PC-3 (cell line): ENCODE measurements around the gene C19orf25. TPM values are rescaled to one million over a fixed set of nuclear protein-coding genes. Genes with fewer than 3 reads are reported as not detected.

Experiments
- ATAC-seq: fragments of 200-7000 bp; cut with Tn5 transposase; 2 replicates; pipeline ENCODE4 v1.9.1; 2020; ENCODE audit warnings: mild to moderate bottlenecking, moderate library complexity
- BruUV-seq: library from RNA; stranded (reverse); fragments of 400-500 nt; replicated peaks from 2 replicates; lab custom pipeline; 2021; lab: Mats Ljungman, UMichigan
- CTCF ChIA-PET: fragments of 300-600 bp; sonication (Branson Sonifier 250); formaldehyde crosslinking; loops from one replicate; lab custom pipeline; 2022; ENCODE audit warnings: antibody characterized with exemption; lab: Charles Lee
- POLR2A ChIA-PET: fragments of 300-600 bp; sonication (Branson Sonifier 250); formaldehyde crosslinking; loops from one replicate; lab custom pipeline; 2022; ENCODE audit warnings: antibody characterized with exemption; ENCODE audit not compliant: unreplicated experiment; lab: Charles Lee
- DNase-seq: peaks from one replicate; pipeline ENCODE4 v3.0.0-alpha.2; 2015
- H2AFZ ChIP-seq: fragments of 300-600 bp; sonication (generic); 2 replicates; pipeline ENCODE4 v1.6.0; 2016; ENCODE audit warnings: antibody characterized with exemption, low read length
- H3F3A ChIP-seq: fragments of 300-600 bp; sonication (generic); one replicate; pipeline ENCODE4 v1.6.0; 2017; ENCODE audit warnings: antibody characterized with exemption, low read length, control low read depth, mild to moderate bottlenecking; ENCODE audit not compliant: unreplicated experiment
- H3K27ac ChIP-seq: fragments of 300-600 bp; sonication (generic); 2 replicates; pipeline ENCODE4 v1.5.1; 2016; ENCODE audit warnings: mild to moderate bottlenecking, low read length
- H3K27me3 ChIP-seq: fragments of 300-600 bp; sonication (generic); 2 replicates; pipeline ENCODE4 v1.6.1; 2016; ENCODE audit warnings: low read length, mixed read lengths
- H3K36me3 ChIP-seq: fragments of 300-600 bp; sonication (generic); 2 replicates; pipeline ENCODE4 v1.6.1; 2016; ENCODE audit warnings: low read depth, mixed run types, low read length, mixed read lengths
- H3K4me1 ChIP-seq: fragments of 300-600 bp; sonication (generic); 2 replicates; pipeline ENCODE4 v1.5.1; 2016; ENCODE audit warnings: low read length; ENCODE audit not compliant: insufficient read depth
- H3K4me2 ChIP-seq: fragments of 300-600 bp; sonication (generic); 2 replicates; pipeline ENCODE4 v1.6.0; 2016; ENCODE audit warnings: low read length
- H3K4me3 ChIP-seq: fragments of 300-600 bp; sonication (generic); 2 replicates; pipeline ENCODE4 v1.5.1; 2016; ENCODE audit warnings: mild to moderate bottlenecking, low read length, mixed read lengths
- H3K79me2 ChIP-seq: fragments of 300-600 bp; sonication (generic); 2 replicates; pipeline ENCODE4 v1.6.1; 2017; ENCODE audit warnings: low read length, mixed read lengths
- H3K9ac ChIP-seq: fragments of 300-600 bp; sonication (generic); 2 replicates; pipeline ENCODE4 v1.6.0; 2016; ENCODE audit warnings: mild to moderate bottlenecking, low read length
- H3K9me2 ChIP-seq: fragments of 300-600 bp; sonication (generic); replicated peaks from 2 replicates; pipeline ENCODE4 v1.6.1; 2016; ENCODE audit warnings: mixed run types, low read length, mixed read lengths
- H3K9me3 ChIP-seq: fragments of 300-600 bp; sonication (generic); 2 replicates; pipeline ENCODE4 v1.6.1; 2016; ENCODE audit warnings: low read length, mixed read lengths
- H4K20me1 ChIP-seq: fragments of 300-600 bp; sonication (generic); 2 replicates; pipeline ENCODE4 v1.6.1; 2016; ENCODE audit warnings: low read length, mixed read lengths
- CTCF ChIP-seq: fragments of 300-600 bp; sonication (generic); conservative IDR thresholded peaks from 2 replicates; pipeline ENCODE4 v1.5.1; 2017; ENCODE audit warnings: antibody characterized with exemption, low read depth, mild to moderate bottlenecking, low read length
- EZH2 ChIP-seq: fragments of 300-600 bp; sonication (generic); IDR thresholded peaks from one replicate; pipeline ENCODE4 v1.6.1; 2017; ENCODE audit warnings: antibody characterized with exemption, mild to moderate bottlenecking, low read length; ENCODE audit not compliant: unreplicated experiment
- EZH2phosphoT487 ChIP-seq: fragments of 300-600 bp; sonication (generic); IDR thresholded peaks from 2 replicates; pipeline ENCODE4 v1.6.1; 2018; ENCODE audit warnings: mild to moderate bottlenecking, antibody characterized with exemption, low read length, borderline replicate concordance
- intact Hi-C: fragments of 100-400 bp; cut with micrococcal nuclease; formaldehyde crosslinking; loops from 2 replicates; pipeline ENCODE4 v1.9.0; 2023
- total RNA-seq: library from RNA; depleted of rRNA; stranded (reverse); fragments of >200 nt; gene quantifications from 2 replicates; pipeline ENCODE4 v1.2.3, GENCODE V29; 2014

Gene C19orf25
- total RNA-seq, 1 experiment from 2014 or later = 45.0 TPM

- no peak for DNase-seq
- no TSS peak for BruUV-seq
- Histone ChIP-seq H3K27me3 (no peaks in the 10 kb centered on the region), H3K4me1 (peaks cover 16% of the 10 kb centered on the region), H2AFZ (no peak overlapping the region), H3K9me2 (no peaks in the 10 kb centered on the region), H3K36me3 (peaks cover 30% of the 10 kb centered on the region), H3K4me3 (peak overlapping the region; percentile 78), H4K20me1 (peaks cover 31% of the 10 kb centered on the region), H3K9ac (peak overlapping the region; percentile 100), H3K9me3 (no peaks in the 10 kb centered on the region), H3K27ac (peak overlapping the region; percentile 61), H3K79me2 (peaks cover 37% of the 10 kb centered on the region), H3K4me2 (peak overlapping the region; percentile 95), H3F3A (peaks cover 6% of the 10 kb centered on the region)
- POLR2A ChIA-PET = no interaction called here
- CTCF ChIA-PET = no interaction called here
- no peak for ATAC-seq
- TF ChIP-seq EZH2phosphoT487 (no peak), EZH2 (no peak), CTCF (no peak)
- intact Hi-C loops = no loop called here
These were observed 40.1 kb downstream of the C19orf25 start for GRCh38 chr19:1438933-1439354.

GRCh38 chr19:1438035-1438932 is 40.7 kb downstream of the C19orf25 start, which contains the start of gene RPS15:
Gene RPS15, plus strand, starts transcription at chr19:1438396. Its CDS starts 30 bp downstream, at chr19:1438426.
- Histone ChIP-seq H2AFZ (peak within 1 kb of the TSS; percentile 71), H3K4me3 (peak within 1 kb of the TSS; percentile 78), H3K79me2 (peaks cover 37% of the 10 kb centered on the region), H3K4me1 (peaks cover 11% of the 10 kb centered on the region), H3K27me3 (no peaks in the 10 kb centered on the region), H3F3A (peaks cover 6% of the 10 kb centered on the region), H3K9me2 (no peaks in the 10 kb centered on the region), H3K9ac (peak within 1 kb of the TSS; percentile 100), H4K20me1 (peaks cover 31% of the 10 kb centered on the region), H3K9me3 (no peaks in the 10 kb centered on the region), H3K4me2 (peak within 1 kb of the TSS; percentile 95), H3K27ac (peak within 1 kb of the TSS; percentile 61), H3K36me3 (peaks cover 30% of the 10 kb centered on the region)
- POLR2A ChIA-PET = no interaction called here
- CTCF ChIA-PET = no interaction called here
- intact Hi-C loops = no loop called here
- peak; percentile 75 for TF ChIP-seq CTCF
- TF ChIP-seq EZH2phosphoT487 = no peak
- no peak for TF ChIP-seq EZH2
- DNase-seq (peak; percentile 90), ATAC-seq (peak; percentile 78)
- BruUV-seq = TSS peak; percentile 62

- Histone ChIP-seq H3K79me2 (peaks cover 37% of the 10 kb centered on the region), H3K4me1 (peaks cover 11% of the 10 kb centered on the region), H3K4me3 (peak overlapping the region; percentile 78; the same call in 1 of the 2 replicates), H3K36me3 (peaks cover 30% of the 10 kb centered on the region), H3K27me3 (no peaks in the 10 kb centered on the region), H3K9me3 (no peaks in the 10 kb centered on the region), H4K20me1 (peaks cover 31% of the 10 kb centered on the region), H3K9me2 (no peaks in the 10 kb centered on the region), H3F3A (peaks cover 6% of the 10 kb centered on the region), H3K4me2 (peak overlapping the region; percentile 74), H3K9ac (no peak overlapping the region), H2AFZ (peak overlapping the region; percentile 71), H3K27ac (no peak overlapping the region)
- CTCF ChIA-PET = no interaction called here
- no peak for TF ChIP-seq EZH2
- no peak for TF ChIP-seq CTCF
- no peak for TF ChIP-seq EZH2phosphoT487
- POLR2A ChIA-PET = no interaction called here
- no peak for ATAC-seq
- intact Hi-C loops = no loop called here
- no TSS peak for BruUV-seq
- no peak for DNase-seq
These were observed 41.4 kb downstream of the C19orf25 start for GRCh38 chr19:1437609-1438008.
